GM23338 (cell line): ENCODE results near the gene DPYD. TPM values are rescaled to one million over a fixed set of nuclear protein-coding genes. Genes with fewer than 3 reads are reported as not detected.

Experiments
- ATAC-seq: fragments of 200-7000 bp; cut with Tn5 transposase; 3 replicates; pipeline ENCODE4 v1.9.1; 2020
- DNase-seq: peaks from one replicate; pipeline ENCODE4 v3.0.0-alpha.2; 2015; ENCODE audit warnings: low spot score
- H2AFZ ChIP-seq: fragments of 200-600 bp; sonication (generic); 2 replicates; pipeline ENCODE4 v1.8.0; 2016; ENCODE audit warnings: antibody characterized with exemption, mild to moderate bottlenecking, moderate library complexity
- H3F3A ChIP-seq: fragments of 200-600 bp; sonication (generic); replicated peaks from 2 replicates; pipeline ENCODE4 v1.8.0; 2017; ENCODE audit warnings: antibody characterized with exemption, mixed run types, low read depth
- H3K27ac ChIP-seq: fragments of 200-600 bp; sonication (generic); 2 replicates; pipeline ENCODE4 v1.6.1; 2016; ENCODE audit warnings: low read depth
- H3K27me3 ChIP-seq: fragments of 200-600 bp; sonication (generic); 2 replicates; pipeline ENCODE4 v1.8.0; 2016; ENCODE audit warnings: mild to moderate bottlenecking, mixed run types, moderate library complexity; ENCODE audit not compliant: insufficient read depth
- H3K36me3 ChIP-seq: fragments of 200-600 bp; sonication (generic); 2 replicates; pipeline ENCODE4 v1.8.0; 2016; ENCODE audit warnings: mild to moderate bottlenecking; ENCODE audit not compliant: insufficient read depth
- H3K4me1 ChIP-seq: fragments of 200-600 bp; sonication (generic); 2 replicates; pipeline ENCODE4 v1.8.0; 2016; ENCODE audit warnings: mild to moderate bottlenecking, moderate library complexity; ENCODE audit not compliant: insufficient read depth
- H3K4me2 ChIP-seq: fragments of 200-600 bp; sonication (generic); 2 replicates; pipeline ENCODE4 v1.7.1; 2017; ENCODE audit warnings: mixed run types
- H3K4me3 ChIP-seq: fragments of 200-600 bp; sonication (generic); 2 replicates; pipeline ENCODE4 v1.6.1; 2016; ENCODE audit warnings: mixed run types
- H3K79me2 ChIP-seq: fragments of 200-600 bp; sonication (generic); replicated peaks from 2 replicates; pipeline ENCODE4 v1.8.0; 2017; ENCODE audit warnings: mild to moderate bottlenecking; ENCODE audit not compliant: insufficient read depth
- H3K9me2 ChIP-seq: fragments of 200-600 bp; sonication (generic); 2 replicates; pipeline ENCODE4 v1.8.0; 2017; ENCODE audit not compliant: insufficient read depth
- H4K20me1 ChIP-seq: fragments of 200-600 bp; sonication (generic); replicated peaks from 2 replicates; pipeline ENCODE4 v1.8.0; 2017; ENCODE audit warnings: mild to moderate bottlenecking; ENCODE audit not compliant: insufficient read depth
- H3K27ac Mint-ChIP-seq: 2 replicates; pipeline ENCODE4 v1.8.0; 2020; ENCODE audit warnings: inconsistent platforms, mild to moderate bottlenecking, moderate library complexity, mixed read lengths
- H3K27me3 Mint-ChIP-seq: 3 replicates; pipeline ENCODE4 v1.8.0; 2022; ENCODE audit warnings: low read depth, mild to moderate bottlenecking, moderate library complexity, mixed read lengths, inconsistent platforms; ENCODE audit not compliant: insufficient read depth, poor library complexity
- H3K36me3 Mint-ChIP-seq: 3 replicates; pipeline ENCODE4 v1.8.0; 2021; ENCODE audit warnings: low read depth, mild to moderate bottlenecking, inconsistent platforms, moderate library complexity, mixed read lengths
- H3K4me1 Mint-ChIP-seq: 3 replicates; pipeline ENCODE4 v1.8.0; 2020; ENCODE audit warnings: mild to moderate bottlenecking, inconsistent platforms, mixed read lengths
- H3K4me3 Mint-ChIP-seq: 3 replicates; pipeline ENCODE4 v1.8.0; 2021; ENCODE audit warnings: moderate library complexity, mild to moderate bottlenecking, inconsistent platforms, mixed read lengths
- H3K9me3 Mint-ChIP-seq: 3 replicates; pipeline ENCODE4 v1.8.0; 2020; ENCODE audit warnings: moderate library complexity, mild to moderate bottlenecking, inconsistent platforms, mixed read lengths
- CREB1 ChIP-seq: fragments of 250-450 bp; sonication (Bioruptor Pico); IDR thresholded peaks from 2 replicates; pipeline ENCODE4 v1.5.0; 2020; ENCODE audit warnings: low read depth, mild to moderate bottlenecking, moderate library complexity
- CTCF ChIP-seq, 2 experiments: fragments of 200-600 bp in 1 of 2; sonication (generic) in 1 of 2; conservative IDR thresholded peaks; 2 replicates each; pipeline versions ENCODE4 v1.5.1 to v1.6.1; 2016 to 2017; ENCODE audit warnings: antibody characterized with exemption in 2 of 2, low read depth in 2 of 2, mild to moderate bottlenecking in 2 of 2, moderate library complexity in 1 of 2
- EZH2 ChIP-seq: fragments of 200-600 bp; sonication (generic); IDR thresholded peaks from one replicate; pipeline ENCODE4 v1.8.0; 2017; ENCODE audit warnings: antibody characterized with exemption, mild to moderate bottlenecking, low read depth; ENCODE audit not compliant: unreplicated experiment
- EZH2phosphoT487 ChIP-seq: fragments of 200-600 bp; sonication (generic); IDR thresholded peaks from one replicate; pipeline ENCODE4 v1.8.1; 2018; ENCODE audit warnings: antibody characterized with exemption; ENCODE audit not compliant: unreplicated experiment
- JUNB ChIP-seq: IDR thresholded peaks from one replicate; pipeline ENCODE4 v1.6.1; 2016; ENCODE audit warnings: antibody characterized with exemption; ENCODE audit not compliant: unreplicated experiment
- NANOG ChIP-seq: IDR thresholded peaks from 2 replicates; pipeline ENCODE4 v1.6.1; 2016; ENCODE audit warnings: antibody characterized with exemption, borderline replicate concordance
- POLR2AphosphoS5 ChIP-seq: IDR thresholded peaks from 2 replicates; pipeline ENCODE4 v1.6.1; 2016; ENCODE audit warnings: antibody characterized with exemption, low read depth
- ZNF114 ChIP-seq: fragments of 250-450 bp; sonication (Bioruptor Pico); IDR thresholded peaks from 2 replicates; pipeline ENCODE4 v1.5.0; 2020; ENCODE audit warnings: mild to moderate bottlenecking, moderate library complexity
- ZNF331 ChIP-seq: fragments of 250-450 bp; sonication (Bioruptor Pico); IDR thresholded peaks from 2 replicates; pipeline ENCODE4 v1.5.0; 2020; ENCODE audit warnings: low read depth, mild to moderate bottlenecking, moderate library complexity
- ZNF462 ChIP-seq: fragments of 250-450 bp; sonication (Bioruptor Pico); IDR thresholded peaks from 2 replicates; pipeline ENCODE4 v1.5.0; 2020; ENCODE audit warnings: mild to moderate bottlenecking, moderate library complexity
- polyA plus RNA-seq: library from polyadenylated mRNA; unstranded; fragments of >200 nt; fragmentation: Nextera tagmentation; extraction: Ambion mirVana; gene quantifications from 2 replicates; pipeline ENCODE4 v1.2.1, GENCODE V29; 2016
- total RNA-seq: library from RNA; depleted of rRNA; stranded (reverse); fragments of >200 nt; shearing (Covaris generic); gene quantifications from 2 replicates; pipeline ENCODE4 v1.2.3, GENCODE V29; 2014
- TF ChIP-seq, protein P1 (sequence below): IDR thresholded peaks from one replicate; pipeline ENCODE4 v1.6.1; 2018; ENCODE audit warnings: antibody characterized with exemption; ENCODE audit not compliant: unreplicated experiment

DPYD gene
- total and polyA plus RNA-seq, 2 experiments from 2014 or later, result 0.50 to 1.6 TPM

GRCh38 chr1:97869441-97869840, 51.4 kb downstream of the DPYD start:
- Mint-ChIP-seq H3K27ac (no peak overlapping the region), H3K27me3 (peaks cover 2% of the 10 kb centered on the region), H3K4me3 (no peak overlapping the region), H3K36me3 (no peaks in the 10 kb centered on the region), H3K9me3 (no peaks in the 10 kb centered on the region), H3K4me1 (no peaks in the 10 kb centered on the region; the same call in 2 of the 3 replicates)
- H3K27ac ChIP-seq, result no peak overlapping the region
- no peak for TF ChIP-seq EZH2
- no peak for TF ChIP-seq ZNF114 (CRISPR knock-in tag)
- no peak for TF ChIP-seq CREB1 (CRISPR knock-in tag)
- TF ChIP-seq ZNF331, result no peak
- ATAC-seq, result no peak
- H3F3A ChIP-seq, result no peaks in the 10 kb centered on the region
- no peaks in the 10 kb centered on the region for H3K79me2 ChIP-seq
- no peaks in the 10 kb centered on the region for H3K9me2 ChIP-seq
- no peak overlapping the region for H3K4me3 ChIP-seq
- no peaks in the 10 kb centered on the region for H4K20me1 ChIP-seq
- DNase-seq, result no peak
- no peak overlapping the region for H2AFZ ChIP-seq
- no peaks in the 10 kb centered on the region for H3K27me3 ChIP-seq
- no peak overlapping the region for H3K4me2 ChIP-seq
- peaks cover 6% of the 10 kb centered on the region for H3K4me1 ChIP-seq
- H3K36me3 ChIP-seq, result no peaks in the 10 kb centered on the region

GRCh38 chr1:97867127-97867526, 53.7 kb downstream of the DPYD start:
- Histone ChIP-seq H3K4me3 (no peak overlapping the region), H2AFZ (no peak overlapping the region), H3F3A (no peaks in the 10 kb centered on the region), H3K4me1 (peaks cover 6% of the 10 kb centered on the region), H4K20me1 (no peaks in the 10 kb centered on the region), H3K27ac (no peak overlapping the region), H3K4me2 (no peak overlapping the region), H3K36me3 (no peaks in the 10 kb centered on the region), H3K9me2 (no peaks in the 10 kb centered on the region), H3K27me3 (no peaks in the 10 kb centered on the region), H3K79me2 (no peaks in the 10 kb centered on the region)
- Mint-ChIP-seq H3K9me3 (no peaks in the 10 kb centered on the region), H3K36me3 (no peaks in the 10 kb centered on the region), H3K27ac (no peak overlapping the region), H3K4me3 (no peak overlapping the region), H3K27me3 (peaks cover 2% of the 10 kb centered on the region), H3K4me1 (no peaks in the 10 kb centered on the region; the same call in 2 of the 3 replicates)
- DNase-seq, result no peak
- no peak for ATAC-seq
- TF ChIP-seq CREB1 (CRISPR knock-in tag) (no peak), EZH2phosphoT487 (no peak), ZNF462 (CRISPR knock-in tag) (no peak), JUNB (no peak), NANOG (no peak), POLR2AphosphoS5 (no peak), CTCF (conservative IDR thresholded peaks at IDR 0.05; ENCODE audit: low read depth in 2 of 2) (no peak), EZH2 (no peak), ZNF114 (CRISPR knock-in tag) (no peak)
- TF ChIP-seq, protein P1, sequence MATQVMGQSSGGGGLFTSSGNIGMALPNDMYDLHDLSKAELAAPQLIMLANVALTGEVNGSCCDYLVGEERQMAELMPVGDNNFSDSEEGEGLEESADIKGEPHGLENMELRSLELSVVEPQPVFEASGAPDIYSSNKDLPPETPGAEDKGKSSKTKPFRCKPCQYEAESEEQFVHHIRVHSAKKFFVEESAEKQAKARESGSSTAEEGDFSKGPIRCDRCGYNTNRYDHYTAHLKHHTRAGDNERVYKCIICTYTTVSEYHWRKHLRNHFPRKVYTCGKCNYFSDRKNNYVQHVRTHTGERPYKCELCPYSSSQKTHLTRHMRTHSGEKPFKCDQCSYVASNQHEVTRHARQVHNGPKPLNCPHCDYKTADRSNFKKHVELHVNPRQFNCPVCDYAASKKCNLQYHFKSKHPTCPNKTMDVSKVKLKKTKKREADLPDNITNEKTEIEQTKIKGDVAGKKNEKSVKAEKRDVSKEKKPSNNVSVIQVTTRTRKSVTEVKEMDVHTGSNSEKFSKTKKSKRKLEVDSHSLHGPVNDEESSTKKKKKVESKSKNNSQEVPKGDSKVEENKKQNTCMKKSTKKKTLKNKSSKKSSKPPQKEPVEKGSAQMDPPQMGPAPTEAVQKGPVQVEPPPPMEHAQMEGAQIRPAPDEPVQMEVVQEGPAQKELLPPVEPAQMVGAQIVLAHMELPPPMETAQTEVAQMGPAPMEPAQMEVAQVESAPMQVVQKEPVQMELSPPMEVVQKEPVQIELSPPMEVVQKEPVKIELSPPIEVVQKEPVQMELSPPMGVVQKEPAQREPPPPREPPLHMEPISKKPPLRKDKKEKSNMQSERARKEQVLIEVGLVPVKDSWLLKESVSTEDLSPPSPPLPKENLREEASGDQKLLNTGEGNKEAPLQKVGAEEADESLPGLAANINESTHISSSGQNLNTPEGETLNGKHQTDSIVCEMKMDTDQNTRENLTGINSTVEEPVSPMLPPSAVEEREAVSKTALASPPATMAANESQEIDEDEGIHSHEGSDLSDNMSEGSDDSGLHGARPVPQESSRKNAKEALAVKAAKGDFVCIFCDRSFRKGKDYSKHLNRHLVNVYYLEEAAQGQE, result no peak
